C4-2B (cell line): Measurements from ENCODE around the gene MCF2L.
A peak's percentile ranks its signal among the peaks of the same experiment; 100 is the strongest.
"Not testable (repeated sequence)": the region's sequence is repeated elsewhere in the genome, so short reads cannot be mapped to it uniquely, and the experiment has no call there.

ENCODE experiments used
- H3K27ac ChIP-seq: fragments of 450-650 bp; 2 replicates; pipeline ENCODE4 v1.5.1; 2017
- CTCF ChIP-seq: fragments of 450-650 bp; conservative IDR thresholded peaks from 2 replicates; pipeline ENCODE4 v1.5.1; 2017; ENCODE audit warnings: mild to moderate bottlenecking
- ZFX ChIP-seq: fragments of 450-650 bp; IDR thresholded peaks from 2 replicates; pipeline ENCODE4 v1.6.1; 2017

MCF2L gene

GRCh38 chr13:113103646-113104045, 134.6 kb downstream of the MCF2L start:
- H3K27ac ChIP-seq: no peak overlapping the region

GRCh38 chr13:113105032-113105920, 136.3 kb downstream of the MCF2L start, which contains the start of gene F7:
TSS of gene F7 (plus strand) at chr13:113105791. CDS start at chr13:113105842, 51 bp downstream.
- peak within 1 kb of the TSS; percentile 20; the same call in 1 of the 2 replicates for H3K27ac ChIP-seq
- TF ChIP-seq CTCF (no peak), ZFX (no peak)

More at GRCh38 chr13:113103646-113104045, 134.6 kb downstream of the MCF2L start:
- TF ChIP-seq CTCF: no peak
- no peak for TF ChIP-seq ZFX

GRCh38 chr13:113105921-113106452, 137.0 kb downstream of the MCF2L start:
- no peak for TF ChIP-seq ZFX
- no peak for TF ChIP-seq CTCF
- peak overlapping the region; percentile 20; the same call in 1 of the 2 replicates for H3K27ac ChIP-seq

GRCh38 chr13:113106711-113107351, 137.8 kb downstream of the MCF2L start:
- no peak for TF ChIP-seq ZFX
- TF ChIP-seq CTCF: no peak
- H3K27ac ChIP-seq: no peak overlapping the region

- H3K27ac ChIP-seq: not testable (repeated sequence)
These were observed 139.5 kb downstream of the MCF2L start for GRCh38 chr13:113108521-113108920.

- no peak overlapping the region for H3K27ac ChIP-seq
- TF ChIP-seq ZFX (no peak), CTCF (no peak)
These were observed 140.4 kb downstream of the MCF2L start for GRCh38 chr13:113109151-113110047.

GRCh38 chr13:113110048-113110851, 141.2 kb downstream of the MCF2L start:
- H3K27ac ChIP-seq: no peak overlapping the region
- TF ChIP-seq ZFX (no peak), CTCF (no peak)
